ENCODE data around the gene SURF4. TPM values are rescaled to one million over a fixed set of nuclear protein-coding genes. Genes with fewer than 3 reads are reported as not detected.

SURF4 gene
- total and polyA plus RNA-seq, 2 experiments from 2014 or later = 354 to 360 TPM

DNA sequence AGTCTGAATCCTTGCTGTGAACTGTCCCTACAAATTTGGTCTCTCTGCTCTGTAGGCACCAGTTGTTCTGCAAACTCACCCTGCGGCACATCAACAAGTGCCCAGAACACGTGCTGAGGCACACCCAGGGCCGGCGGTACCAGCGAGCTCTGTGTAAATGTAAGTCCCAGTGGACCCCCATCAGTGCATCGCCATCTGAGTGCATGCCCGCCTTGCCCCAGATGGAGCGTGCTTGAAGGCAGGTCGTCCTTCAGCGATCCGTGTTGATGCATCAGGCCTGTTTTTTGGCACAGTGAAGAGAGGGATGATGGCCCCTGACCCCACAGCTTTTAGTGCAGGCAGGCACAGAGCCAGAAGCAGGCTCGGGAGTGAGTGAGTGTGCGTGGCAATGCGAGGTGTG, 18.2 kb downstream of the SURF4 start:
- Histone ChIP-seq H3K4me2 (peak overlapping the region; percentile 100), H3K4me1 (ENCODE audit: insufficient read depth) (peaks cover 21% of the 10 kb centered on the region), H3K4me3 (no peak overlapping the region), H3K9me3 (ENCODE audit: low read depth) (no peaks in the 10 kb centered on the region), H3K36me3 (replicated peaks; ENCODE audit: insufficient read depth, low read depth) (no peaks in the 10 kb centered on the region), H2AFZ (no peak overlapping the region), H3K27ac (no peak overlapping the region), H3K9me2 (replicated peaks; ENCODE audit: insufficient read depth) (no peaks in the 10 kb centered on the region), H3K27me3 (no peaks in the 10 kb centered on the region), H4K20me1 (ENCODE audit: insufficient read depth, poor library complexity, severe bottlenecking) (peaks cover 16% of the 10 kb centered on the region), H3K79me2 (peaks cover 54% of the 10 kb centered on the region)
- no peak for DNase-seq (ENCODE audit: low spot score)
- TF ChIP-seq EZH2phosphoT487 (IDR thresholded peaks at IDR 0.05; ENCODE audit: low read depth, severe bottlenecking, unreplicated experiment) (no peak), EZH2 (IDR thresholded peaks at IDR 0.05; ENCODE audit: borderline replicate concordance) (no peak)
- TF ChIP-seq, protein P1, sequence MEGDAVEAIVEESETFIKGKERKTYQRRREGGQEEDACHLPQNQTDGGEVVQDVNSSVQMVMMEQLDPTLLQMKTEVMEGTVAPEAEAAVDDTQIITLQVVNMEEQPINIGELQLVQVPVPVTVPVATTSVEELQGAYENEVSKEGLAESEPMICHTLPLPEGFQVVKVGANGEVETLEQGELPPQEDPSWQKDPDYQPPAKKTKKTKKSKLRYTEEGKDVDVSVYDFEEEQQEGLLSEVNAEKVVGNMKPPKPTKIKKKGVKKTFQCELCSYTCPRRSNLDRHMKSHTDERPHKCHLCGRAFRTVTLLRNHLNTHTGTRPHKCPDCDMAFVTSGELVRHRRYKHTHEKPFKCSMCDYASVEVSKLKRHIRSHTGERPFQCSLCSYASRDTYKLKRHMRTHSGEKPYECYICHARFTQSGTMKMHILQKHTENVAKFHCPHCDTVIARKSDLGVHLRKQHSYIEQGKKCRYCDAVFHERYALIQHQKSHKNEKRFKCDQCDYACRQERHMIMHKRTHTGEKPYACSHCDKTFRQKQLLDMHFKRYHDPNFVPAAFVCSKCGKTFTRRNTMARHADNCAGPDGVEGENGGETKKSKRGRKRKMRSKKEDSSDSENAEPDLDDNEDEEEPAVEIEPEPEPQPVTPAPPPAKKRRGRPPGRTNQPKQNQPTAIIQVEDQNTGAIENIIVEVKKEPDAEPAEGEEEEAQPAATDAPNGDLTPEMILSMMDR (IDR thresholded peaks at IDR 0.05; ENCODE audit: poor library complexity) = no peak
- 94% methylated on average over 12 of the region's 14 CpGs for WGBS (ENCODE audit: low lambda C conversion rate, missing lambda C conversion rate)

DNA sequence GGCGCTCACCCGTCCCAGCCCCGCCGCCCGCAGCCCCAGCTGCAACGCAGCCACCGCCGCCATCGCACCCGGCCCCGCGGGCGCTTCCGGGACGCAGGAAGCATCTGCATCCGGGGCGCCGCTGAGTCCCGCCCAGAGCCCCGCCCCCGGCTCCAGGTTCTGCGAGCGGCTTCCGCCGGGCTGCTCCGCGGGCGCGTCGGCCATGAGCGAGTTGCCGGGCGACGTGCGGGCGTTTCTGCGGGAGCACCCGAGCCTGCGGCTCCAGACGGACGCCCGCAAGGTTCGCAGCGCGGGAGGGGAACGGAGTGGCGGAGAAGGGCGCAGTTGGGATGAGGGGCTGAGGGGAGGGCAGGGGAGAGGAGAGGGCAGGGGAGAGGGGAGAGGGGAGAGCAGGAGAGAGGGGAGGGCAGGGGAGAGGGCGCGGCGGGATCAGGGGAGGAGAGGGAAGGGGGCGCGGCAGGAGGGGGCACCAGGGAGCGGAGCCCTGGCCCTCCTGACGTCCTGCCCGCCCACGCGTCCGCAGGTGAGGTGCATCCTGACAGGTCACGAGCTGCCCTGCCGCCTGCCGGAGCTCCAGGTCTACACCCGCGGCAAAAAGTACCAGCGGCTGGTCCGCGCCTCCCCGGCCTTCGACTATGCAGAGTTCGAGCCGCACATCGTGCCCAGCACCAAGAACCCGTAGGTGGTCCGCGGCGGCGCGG, 19.3 kb downstream of the SURF4 start, which contains the start of the genes SURF1 and SURF2:
SURF1 (minus strand) TSS at position 97 of the 701 bp plus-strand sequence; CDS start at position 63, 34 bp downstream.
SURF2 (plus strand) TSS at position 160 of the 701 bp plus-strand sequence; CDS start at position 203, 43 bp downstream.
- DNase-seq (ENCODE audit: low spot score) = peak; percentile 96
- Histone ChIP-seq H3K4me3 (peak within 1 kb of the TSS; percentile 95), H3K9me3 (ENCODE audit: low read depth) (no peaks in the 10 kb centered on the region), H3K4me2 (peak within 1 kb of the TSS; percentile 100), H4K20me1 (ENCODE audit: insufficient read depth, poor library complexity, severe bottlenecking) (peaks cover 10% of the 10 kb centered on the region), H3K79me2 (peaks cover 45% of the 10 kb centered on the region), H3K27me3 (no peaks in the 10 kb centered on the region), H3K27ac (peak within 1 kb of the TSS; percentile 80), H3K36me3 (replicated peaks; ENCODE audit: insufficient read depth, low read depth) (no peaks in the 10 kb centered on the region), H2AFZ (peak within 1 kb of the TSS; percentile 9), H3K9me2 (replicated peaks; ENCODE audit: insufficient read depth) (no peaks in the 10 kb centered on the region), H3K4me1 (ENCODE audit: insufficient read depth) (peaks cover 21% of the 10 kb centered on the region)
- WGBS (ENCODE audit: low lambda C conversion rate, missing lambda C conversion rate) = 2% methylated on average over 36 of the region's 78 CpGs
- TF ChIP-seq EZH2 (IDR thresholded peaks at IDR 0.05; ENCODE audit: borderline replicate concordance) (no peak), EZH2phosphoT487 (IDR thresholded peaks at IDR 0.05; ENCODE audit: low read depth, severe bottlenecking, unreplicated experiment) (no peak)
- TF ChIP-seq, protein P1 (IDR thresholded peaks at IDR 0.05; ENCODE audit: poor library complexity) = no peak

DNA sequence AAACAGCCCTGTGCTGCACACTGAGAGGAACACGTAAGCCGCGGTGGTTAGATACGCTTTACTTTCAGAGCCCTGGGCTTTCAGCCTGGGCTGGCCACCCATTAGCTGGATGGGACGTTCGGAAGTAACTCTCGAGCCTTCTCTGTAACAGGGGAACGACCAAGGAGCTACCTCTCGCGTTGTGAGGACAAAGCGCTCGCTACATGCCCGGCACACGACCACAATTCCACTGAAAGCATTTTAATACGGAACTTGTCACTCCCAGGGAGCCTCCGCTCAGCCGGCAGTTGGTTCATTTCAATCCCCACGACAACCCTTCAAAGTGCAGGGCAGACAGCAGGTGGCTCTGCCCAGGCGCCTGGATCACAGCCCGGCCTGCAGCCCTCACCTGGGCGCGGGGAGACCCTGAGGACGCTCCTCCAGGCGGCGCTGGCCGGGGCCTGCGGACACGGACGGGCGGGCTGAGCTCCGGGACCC, 19.9 kb downstream of the SURF4 start:
- DNase-seq (ENCODE audit: low spot score) = no peak
- Histone ChIP-seq H3K4me3 (peak overlapping the region; percentile 95), H3K36me3 (replicated peaks; ENCODE audit: insufficient read depth, low read depth) (no peaks in the 10 kb centered on the region), H3K27ac (peak overlapping the region; percentile 68), H3K9me3 (ENCODE audit: low read depth) (no peaks in the 10 kb centered on the region), H2AFZ (peak overlapping the region; percentile 9), H3K4me2 (peak overlapping the region; percentile 97), H4K20me1 (ENCODE audit: insufficient read depth, poor library complexity, severe bottlenecking) (peaks cover 4% of the 10 kb centered on the region), H3K4me1 (ENCODE audit: insufficient read depth) (peaks cover 18% of the 10 kb centered on the region), H3K79me2 (peaks cover 39% of the 10 kb centered on the region), H3K27me3 (no peaks in the 10 kb centered on the region), H3K9me2 (replicated peaks; ENCODE audit: insufficient read depth) (no peaks in the 10 kb centered on the region)
- TF ChIP-seq, protein P1 (IDR thresholded peaks at IDR 0.05; ENCODE audit: poor library complexity) = peak; percentile 8
- no peak for TF ChIP-seq EZH2 (IDR thresholded peaks at IDR 0.05; ENCODE audit: borderline replicate concordance)
- WGBS (ENCODE audit: low lambda C conversion rate, missing lambda C conversion rate) = 2% methylated on average over 31 of the region's 31 CpGs

All from hepatocyte (in vitro differentiated cells).